Right lobe of liver (tissue), 4 donors: ENCODE data around the gene ARL5B.

Experiments
- CTCF ChIP-seq, 4 donors: fragments of 200-600 bp in 3 of 4; fragments of 450-650 bp in 1 of 4; IDR thresholded peaks; one replicate each; pipeline versions ENCODE4 v1.5.1 to v1.8.0; 2016 to 2022; ENCODE audit warnings: antibody characterized with exemption in 4 of 4, mild to moderate bottlenecking in 2 of 4
- POLR2A ChIP-seq: fragments of 450-650 bp; IDR thresholded peaks from one replicate; pipeline ENCODE4 v1.6.1; 2017; ENCODE audit warnings: antibody characterized with exemption, mild to moderate bottlenecking
- donor health status: DM: no; HTN: no; CAD: no.
- donor health status: DM: no; HTN: no; CAD: no.
- donor health status: DM: no; HTN: yes; CAD: no.

GRCh38 chr10:18635995-18636394 lies 23.2 kb upstream of the ARL5B start:
- TF ChIP-seq POLR2A (no peak), CTCF (IDR thresholded peaks at IDR 0.05) (no peak)
